Measurements from ENCODE around the gene LRP1.

Gene LRP1

DNA sequence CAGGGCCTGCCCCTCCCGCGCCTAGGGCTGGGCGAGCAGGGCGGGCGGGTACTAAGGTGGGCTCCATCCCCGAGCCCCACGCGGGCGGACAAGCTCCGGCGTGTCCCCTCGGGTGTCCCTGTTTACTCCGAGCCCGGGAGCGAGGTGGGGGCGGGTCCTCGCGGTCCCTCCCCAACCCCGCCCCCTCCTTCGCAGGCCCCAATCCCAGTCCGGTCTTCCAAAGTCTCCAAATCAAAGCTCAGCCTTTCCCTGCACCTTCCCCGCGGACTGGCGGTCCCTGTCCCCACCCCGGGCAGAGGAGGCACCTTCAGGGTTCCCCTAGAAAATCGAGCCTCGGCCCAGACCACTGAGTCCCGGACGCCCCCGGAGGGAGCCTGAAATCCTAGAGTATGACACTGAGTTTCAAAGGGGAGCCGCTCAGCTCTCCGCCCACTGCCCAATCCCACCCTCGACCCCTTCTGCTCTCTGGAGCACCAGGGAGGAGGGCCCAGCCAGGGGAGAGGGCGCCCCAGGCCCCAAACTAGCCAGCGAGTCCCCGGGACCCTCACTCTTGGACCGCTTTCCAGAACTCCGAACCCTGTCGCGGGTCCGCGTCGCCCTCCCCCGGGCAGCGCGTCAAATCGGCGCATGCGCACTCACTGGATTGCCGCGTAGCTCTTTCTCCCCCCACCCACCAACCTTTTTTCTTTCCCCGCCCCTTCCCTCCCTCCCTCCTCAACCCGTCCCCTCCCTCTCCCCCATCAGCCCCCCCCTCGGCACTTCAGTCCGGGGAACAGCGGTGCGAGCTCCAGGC lies at the start of gene LRP1:
Gene LRP1 (plus strand): TSS at position 758 of the 793 bp plus-strand sequence. CDS start 482 bp downstream, outside the sequence.
- in situ Hi-C loops (cut with HindIII; ENCODE audit: low sequenced_read_pairs) = no loop called here
- peak; percentile 54 for DNase-seq (ENCODE audit: low read depth)
- peak within 1 kb of the TSS; percentile 90 for H3K4me3 ChIP-seq (ENCODE audit: low read depth, low read length)
- TF ChIP-seq, protein P1, sequence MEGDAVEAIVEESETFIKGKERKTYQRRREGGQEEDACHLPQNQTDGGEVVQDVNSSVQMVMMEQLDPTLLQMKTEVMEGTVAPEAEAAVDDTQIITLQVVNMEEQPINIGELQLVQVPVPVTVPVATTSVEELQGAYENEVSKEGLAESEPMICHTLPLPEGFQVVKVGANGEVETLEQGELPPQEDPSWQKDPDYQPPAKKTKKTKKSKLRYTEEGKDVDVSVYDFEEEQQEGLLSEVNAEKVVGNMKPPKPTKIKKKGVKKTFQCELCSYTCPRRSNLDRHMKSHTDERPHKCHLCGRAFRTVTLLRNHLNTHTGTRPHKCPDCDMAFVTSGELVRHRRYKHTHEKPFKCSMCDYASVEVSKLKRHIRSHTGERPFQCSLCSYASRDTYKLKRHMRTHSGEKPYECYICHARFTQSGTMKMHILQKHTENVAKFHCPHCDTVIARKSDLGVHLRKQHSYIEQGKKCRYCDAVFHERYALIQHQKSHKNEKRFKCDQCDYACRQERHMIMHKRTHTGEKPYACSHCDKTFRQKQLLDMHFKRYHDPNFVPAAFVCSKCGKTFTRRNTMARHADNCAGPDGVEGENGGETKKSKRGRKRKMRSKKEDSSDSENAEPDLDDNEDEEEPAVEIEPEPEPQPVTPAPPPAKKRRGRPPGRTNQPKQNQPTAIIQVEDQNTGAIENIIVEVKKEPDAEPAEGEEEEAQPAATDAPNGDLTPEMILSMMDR (IDR thresholded peaks at IDR 0.05; ENCODE audit: low read depth, low read length, missing control alignments) = no peak

DNA sequence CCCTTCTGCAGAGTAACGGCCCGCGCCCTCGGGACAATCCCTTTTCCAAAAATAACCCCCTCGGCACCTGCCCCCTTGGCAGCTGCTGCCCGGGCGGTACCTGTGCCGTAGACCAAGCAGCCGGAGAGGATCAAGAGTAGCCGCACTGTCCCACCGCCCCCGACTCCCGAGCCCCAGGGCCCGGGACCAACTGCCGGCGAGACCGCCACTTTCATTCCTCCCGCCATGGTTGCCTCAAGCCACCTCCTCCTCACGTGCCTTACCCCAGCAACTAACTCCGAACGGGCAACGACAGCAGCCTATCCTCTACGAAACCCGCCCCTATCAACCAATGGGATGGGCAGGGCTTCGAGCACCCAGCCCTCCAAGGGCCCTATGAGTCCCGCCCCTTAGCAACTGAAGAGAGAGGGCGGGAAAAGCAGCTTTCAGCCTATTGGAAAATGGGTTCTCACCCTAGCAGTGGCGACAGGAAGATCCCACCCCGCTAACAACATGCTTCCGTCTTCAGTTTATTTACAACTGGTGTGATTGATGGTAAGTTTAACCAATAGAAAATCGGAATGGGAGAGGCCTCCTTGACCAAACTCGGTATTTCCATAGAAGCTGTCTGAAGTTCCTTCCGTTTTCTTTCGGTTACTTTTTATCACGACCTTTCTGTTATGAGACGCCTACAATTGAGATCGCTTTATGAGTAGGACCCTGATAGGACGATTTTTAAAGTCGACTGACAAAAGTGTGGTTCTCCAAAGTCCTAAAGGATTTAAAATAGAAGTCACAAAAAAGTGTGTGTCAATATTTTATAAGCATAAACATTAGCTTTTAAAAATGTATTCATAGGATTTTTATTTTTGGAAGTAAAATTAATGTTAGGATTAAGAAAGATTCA lies 49.5 kb upstream of the LRP1 start, which contains the start of gene NEMP1:
Gene NEMP1 (minus strand): TSS at position 273 of the 886 bp plus-strand sequence. CDS start 46 bp downstream, at position 227.
- in situ Hi-C loops (cut with HindIII; ENCODE audit: low sequenced_read_pairs) = loop anchor here (10.0 kb wide), 1 partner anchor 96 kb away; no protein-coding TSS in a partner anchor
- TF ChIP-seq, protein P1 (IDR thresholded peaks at IDR 0.05; ENCODE audit: low read depth, low read length, missing control alignments) = no peak

DNA sequence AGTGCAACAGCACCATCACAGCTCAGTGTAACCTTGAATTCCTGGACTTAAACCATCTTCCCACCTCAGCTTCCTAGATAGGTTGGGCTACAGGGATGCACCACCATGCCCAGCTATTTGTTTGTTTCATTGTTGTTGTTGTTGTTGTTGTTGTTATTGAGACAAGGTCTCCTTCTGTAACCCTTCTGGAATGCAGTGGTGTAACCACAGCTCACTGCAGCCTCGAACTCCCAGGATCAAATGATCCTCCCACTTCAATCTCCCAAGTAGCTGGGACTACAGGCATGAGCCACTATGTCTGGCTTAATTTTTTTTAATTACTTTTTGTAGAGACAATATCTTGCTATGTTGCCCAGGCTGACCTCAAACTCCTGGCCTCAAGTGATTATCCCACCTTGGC lies 48.5 kb upstream of the LRP1 start:
- DNase-seq (ENCODE audit: low read depth) = no peak
- no peak overlapping the region for H3K4me3 ChIP-seq (ENCODE audit: low read depth, low read length)
- TF ChIP-seq, protein P1 (IDR thresholded peaks at IDR 0.05; ENCODE audit: low read depth, low read length, missing control alignments) = no peak
- in situ Hi-C loops (cut with HindIII; ENCODE audit: low sequenced_read_pairs) = loop anchor here (10.0 kb wide), 1 partner anchor 95 kb away; no protein-coding TSS in a partner anchor

More for the DNA sequence above, 49.5 kb upstream of the LRP1 start, which contains the start of gene NEMP1:
- DNase-seq (ENCODE audit: low read depth) = peak; percentile 100
- peak within 1 kb of the TSS; percentile 81 for H3K4me3 ChIP-seq (ENCODE audit: low read depth, low read length)

DNA sequence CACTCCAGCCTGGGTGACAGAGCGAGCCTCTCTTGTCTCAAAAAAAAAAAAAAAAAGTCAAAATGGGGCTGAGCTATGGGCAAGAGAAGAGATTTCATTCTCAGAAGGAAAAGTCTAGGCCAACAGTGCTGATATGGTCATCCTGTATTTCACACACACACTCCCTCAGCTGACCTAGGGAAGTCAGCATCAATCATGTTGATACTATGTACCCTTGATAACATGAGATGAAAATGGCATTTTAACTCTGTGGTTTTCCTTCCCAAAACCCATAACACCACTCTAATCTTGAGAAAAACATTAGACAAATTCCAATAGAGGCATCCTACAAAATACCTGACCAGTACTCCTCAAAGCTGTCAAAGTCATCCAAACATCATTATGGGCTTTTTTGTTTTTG lies 47.4 kb upstream of the LRP1 start:
- in situ Hi-C loops (cut with HindIII; ENCODE audit: low sequenced_read_pairs) = no loop called here
- TF ChIP-seq, protein P1 (IDR thresholded peaks at IDR 0.05; ENCODE audit: low read depth, low read length, missing control alignments) = no peak
- DNase-seq (ENCODE audit: low read depth) = no peak
- H3K4me3 ChIP-seq (ENCODE audit: low read depth, low read length) = no peak overlapping the region

DNA sequence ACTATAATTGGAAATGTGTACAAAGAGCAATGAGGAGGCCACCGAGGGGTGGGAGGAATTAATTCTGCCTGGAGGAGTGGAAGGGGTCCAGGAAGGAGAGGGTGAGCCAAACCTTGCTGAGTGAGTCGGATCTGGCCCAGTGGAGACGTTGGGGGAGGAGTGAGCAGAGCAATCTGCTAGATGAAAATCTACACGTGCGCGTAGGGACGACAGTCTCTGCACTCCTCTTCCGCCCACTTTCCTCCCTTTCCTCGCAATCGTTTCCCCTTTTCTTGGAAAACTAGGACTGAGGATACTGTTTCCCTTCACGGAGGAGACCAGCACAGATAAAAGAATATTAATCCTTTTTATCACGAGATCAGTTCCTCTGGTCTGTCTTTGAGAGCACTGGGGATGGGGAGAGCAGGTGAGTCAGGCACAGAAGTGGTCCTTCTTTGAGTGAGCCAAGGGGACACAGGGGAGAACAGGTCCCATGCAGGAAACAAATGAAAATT lies 42.2 kb upstream of the LRP1 start:
- in situ Hi-C loops (cut with HindIII; ENCODE audit: low sequenced_read_pairs) = no loop called here
- H3K4me3 ChIP-seq (ENCODE audit: low read depth, low read length) = peak overlapping the region; percentile 69
- TF ChIP-seq, protein P1 (IDR thresholded peaks at IDR 0.05; ENCODE audit: low read depth, low read length, missing control alignments) = no peak
- no peak for DNase-seq (ENCODE audit: low read depth)

DNA sequence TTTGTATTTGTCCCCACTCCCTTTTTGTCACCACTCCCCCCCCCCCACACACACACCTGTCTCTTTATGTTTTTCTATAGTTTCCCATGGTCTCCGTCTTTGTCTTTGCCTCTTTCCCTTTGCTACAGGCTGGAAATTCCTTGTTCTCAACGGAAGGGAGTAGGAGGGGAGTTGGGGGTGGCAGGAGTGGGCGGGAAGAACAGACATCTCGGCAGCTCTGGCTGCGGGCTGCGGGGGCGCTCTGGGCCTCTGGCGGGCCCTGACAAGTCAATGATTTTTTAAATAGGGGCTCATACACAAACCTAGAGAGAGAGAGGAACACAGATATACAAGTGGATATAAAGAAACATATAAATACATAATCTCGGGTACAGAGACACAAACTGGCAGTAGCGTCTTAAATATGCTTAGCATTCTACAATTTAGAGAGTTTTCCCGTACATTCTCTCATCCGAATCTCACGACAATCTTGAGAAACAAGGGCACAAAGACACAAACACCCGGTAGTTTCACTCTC lies 41.7 kb upstream of the LRP1 start:
- TF ChIP-seq, protein P1 (IDR thresholded peaks at IDR 0.05; ENCODE audit: low read depth, low read length, missing control alignments) = peak; percentile 51
- in situ Hi-C loops (cut with HindIII; ENCODE audit: low sequenced_read_pairs) = no loop called here
- H3K4me3 ChIP-seq (ENCODE audit: low read depth, low read length) = peak overlapping the region; percentile 69
- DNase-seq (ENCODE audit: low read depth) = no peak
